Loucy (cell line): ENCODE results near the gene KLHL35.

Source experiments
- H2AFZ ChIP-seq: fragments of 200-600 bp; sonication (generic); 2 replicates; pipeline ENCODE4 v1.6.0; 2016; ENCODE audit warnings: antibody characterized with exemption, mild to moderate bottlenecking, low read length, moderate library complexity
- H3F3A ChIP-seq: fragments of 200-600 bp; 2 replicates; pipeline ENCODE4 v1.6.0; 2016; ENCODE audit warnings: antibody characterized with exemption, low read depth, mild to moderate bottlenecking
- H3K27me3 ChIP-seq: fragments of 200-600 bp; sonication (generic); 2 replicates; pipeline ENCODE4 v1.6.1; 2014; ENCODE audit warnings: low read length, mild to moderate bottlenecking; ENCODE audit not compliant: insufficient read depth, poor library complexity, severe bottlenecking
- H3K36me3 ChIP-seq: fragments of 200-600 bp; sonication (generic); 2 replicates; pipeline ENCODE4 v1.6.1; 2016; ENCODE audit warnings: low read length; ENCODE audit not compliant: insufficient read depth
- H3K4me1 ChIP-seq: fragments of 200-600 bp; sonication (generic); 2 replicates; pipeline ENCODE4 v1.5.1; 2014; ENCODE audit warnings: low read length, mild to moderate bottlenecking; ENCODE audit not compliant: insufficient read depth, poor library complexity, severe bottlenecking
- H3K4me2 ChIP-seq: fragments of 200-600 bp; sonication (generic); 2 replicates; pipeline ENCODE4 v1.6.0; 2014; ENCODE audit warnings: antibody characterized with exemption, low read length, low read depth, mild to moderate bottlenecking; ENCODE audit not compliant: poor library complexity, severe bottlenecking
- H3K4me3 ChIP-seq: fragments of 200-600 bp; sonication (generic); 2 replicates; pipeline ENCODE4 v1.5.1; 2014; ENCODE audit warnings: low read length, mild to moderate bottlenecking, mixed read lengths; ENCODE audit not compliant: poor library complexity, severe bottlenecking
- H3K79me2 ChIP-seq: fragments of 200-600 bp; sonication (generic); 2 replicates; pipeline ENCODE4 v1.6.1; 2014; ENCODE audit warnings: low read length; ENCODE audit not compliant: insufficient read depth
- H3K9ac ChIP-seq: fragments of 200-600 bp; sonication (generic); 2 replicates; pipeline ENCODE4 v1.6.0; 2014; ENCODE audit warnings: mild to moderate bottlenecking, low read depth, low read length, moderate library complexity; ENCODE audit not compliant: poor library complexity, severe bottlenecking
- H3K9me2 ChIP-seq: fragments of 200-600 bp; sonication (generic); replicated peaks from 2 replicates; pipeline ENCODE4 v1.6.1; 2016; ENCODE audit warnings: low read depth, low read length, mixed read lengths
- H3K9me3 ChIP-seq: fragments of 200-600 bp; sonication (generic); 2 replicates; pipeline ENCODE4 v1.6.1; 2014; ENCODE audit warnings: mild to moderate bottlenecking, antibody characterized with exemption, low read length, low read depth; ENCODE audit not compliant: insufficient read depth
- H4K20me1 ChIP-seq: fragments of 200-600 bp; sonication (generic); 2 replicates; pipeline ENCODE4 v1.6.0; 2014; ENCODE audit warnings: antibody characterized with exemption, low read length, mild to moderate bottlenecking; ENCODE audit not compliant: insufficient read depth, poor library complexity, severe bottlenecking
- EZH2phosphoT487 ChIP-seq: fragments of 200-600 bp; IDR thresholded peaks from 2 replicates; pipeline ENCODE4 v1.6.1; 2018; ENCODE audit warnings: antibody characterized with exemption, mild to moderate bottlenecking, moderate library complexity, borderline replicate concordance
- TF ChIP-seq, protein P1 (sequence below): fragments of 200-600 bp; sonication (generic); conservative IDR thresholded peaks from 2 replicates; pipeline ENCODE4 v1.5.1; 2014; ENCODE audit warnings: mild to moderate bottlenecking, antibody characterized with exemption, low read length

KLHL35 gene

DNA sequence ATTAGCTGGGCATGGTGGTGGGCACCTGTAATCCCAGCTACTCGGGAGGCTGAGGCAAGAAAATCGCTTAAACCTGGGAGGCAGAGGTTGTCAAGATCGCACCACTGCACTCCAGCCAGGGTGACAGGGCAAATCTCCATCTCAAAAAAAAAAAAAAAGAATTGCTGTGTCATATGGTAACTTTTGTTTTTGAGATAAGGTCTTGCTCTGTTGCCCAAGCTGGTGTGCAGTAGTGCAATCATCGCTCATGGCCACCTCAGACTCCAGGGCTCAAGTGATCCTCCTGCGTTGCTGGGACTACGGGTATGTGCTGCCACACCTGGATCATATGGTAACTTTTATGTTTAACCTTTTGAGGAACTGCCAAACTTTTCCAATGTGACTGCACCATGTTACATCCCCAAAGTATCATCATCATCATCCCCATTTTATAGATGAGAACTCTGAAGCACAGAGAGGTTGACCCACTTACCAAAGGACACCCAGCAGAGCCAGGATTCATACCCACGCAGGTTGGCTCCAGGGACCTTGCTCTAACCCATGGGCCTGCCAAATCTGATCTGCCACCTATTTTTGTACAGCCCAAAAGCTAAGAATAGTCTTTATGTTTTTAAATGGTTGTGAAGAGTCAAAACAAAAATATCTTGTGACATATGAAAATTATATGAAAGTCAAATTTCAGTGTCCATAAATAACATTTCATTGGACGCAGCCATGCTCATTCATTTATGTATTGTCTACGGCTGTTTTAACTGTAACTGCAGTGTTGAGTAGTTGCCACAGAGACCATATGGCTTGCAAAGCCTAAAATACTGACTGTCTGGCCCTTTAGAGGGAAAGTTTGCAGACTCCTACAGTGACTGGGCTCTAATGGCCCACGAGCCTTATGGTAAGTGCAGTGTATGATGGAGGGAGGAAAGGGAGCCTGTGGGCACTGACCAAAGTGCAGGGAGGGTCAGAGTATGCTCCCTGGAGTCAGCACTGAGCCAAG, 47.5 kb upstream of the KLHL35 start:
- no peak for TF ChIP-seq EZH2phosphoT487
- TF ChIP-seq, protein P1, sequence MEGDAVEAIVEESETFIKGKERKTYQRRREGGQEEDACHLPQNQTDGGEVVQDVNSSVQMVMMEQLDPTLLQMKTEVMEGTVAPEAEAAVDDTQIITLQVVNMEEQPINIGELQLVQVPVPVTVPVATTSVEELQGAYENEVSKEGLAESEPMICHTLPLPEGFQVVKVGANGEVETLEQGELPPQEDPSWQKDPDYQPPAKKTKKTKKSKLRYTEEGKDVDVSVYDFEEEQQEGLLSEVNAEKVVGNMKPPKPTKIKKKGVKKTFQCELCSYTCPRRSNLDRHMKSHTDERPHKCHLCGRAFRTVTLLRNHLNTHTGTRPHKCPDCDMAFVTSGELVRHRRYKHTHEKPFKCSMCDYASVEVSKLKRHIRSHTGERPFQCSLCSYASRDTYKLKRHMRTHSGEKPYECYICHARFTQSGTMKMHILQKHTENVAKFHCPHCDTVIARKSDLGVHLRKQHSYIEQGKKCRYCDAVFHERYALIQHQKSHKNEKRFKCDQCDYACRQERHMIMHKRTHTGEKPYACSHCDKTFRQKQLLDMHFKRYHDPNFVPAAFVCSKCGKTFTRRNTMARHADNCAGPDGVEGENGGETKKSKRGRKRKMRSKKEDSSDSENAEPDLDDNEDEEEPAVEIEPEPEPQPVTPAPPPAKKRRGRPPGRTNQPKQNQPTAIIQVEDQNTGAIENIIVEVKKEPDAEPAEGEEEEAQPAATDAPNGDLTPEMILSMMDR, result no peak

DNA sequence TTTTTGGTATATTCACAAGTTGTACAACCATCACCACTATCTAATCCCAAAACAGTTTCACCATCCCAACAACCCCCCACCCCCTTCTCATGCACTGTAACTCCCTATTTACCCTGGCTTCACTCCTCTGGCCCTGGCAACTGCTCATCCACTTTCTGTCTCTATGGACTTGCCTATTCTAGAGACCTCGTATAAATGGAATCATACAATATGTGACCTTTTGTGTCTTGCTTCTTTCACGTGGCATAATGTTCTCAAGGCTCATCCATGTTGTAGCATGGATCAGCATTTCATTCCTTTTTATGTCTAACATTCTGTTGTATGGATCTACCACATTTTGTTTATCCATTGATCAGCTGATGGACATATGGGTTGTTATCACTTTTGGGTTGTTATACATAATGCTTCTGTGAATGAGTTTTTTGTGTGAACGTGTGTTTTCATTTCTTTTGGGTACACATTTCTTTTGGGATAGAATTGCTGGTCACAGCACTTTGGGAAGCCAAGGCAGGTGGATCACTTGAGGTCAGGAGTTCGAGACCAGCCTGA, 46.7 kb upstream of the KLHL35 start:
- Histone ChIP-seq H3K9me3 (no peaks in the 10 kb centered on the region), H3K79me2 (no peaks in the 10 kb centered on the region), H2AFZ (no peak overlapping the region), H3K9ac (no peak overlapping the region), H3K4me1 (peaks cover 19% of the 10 kb centered on the region), H3K27me3 (no peaks in the 10 kb centered on the region), H3K9me2 (no peaks in the 10 kb centered on the region), H3F3A (no peaks in the 10 kb centered on the region), H4K20me1 (no peaks in the 10 kb centered on the region), H3K36me3 (no peaks in the 10 kb centered on the region), H3K4me2 (no peak overlapping the region), H3K4me3 (no peak overlapping the region)
- TF ChIP-seq, protein P1, result no peak
- TF ChIP-seq EZH2phosphoT487, result no peak

More for the DNA sequence above, 47.5 kb upstream of the KLHL35 start:
- Histone ChIP-seq H3K36me3 (no peaks in the 10 kb centered on the region), H3K4me1 (peaks cover 11% of the 10 kb centered on the region), H3K9me2 (no peaks in the 10 kb centered on the region), H3K79me2 (no peaks in the 10 kb centered on the region), H3K9me3 (no peaks in the 10 kb centered on the region), H3K9ac (no peak overlapping the region), H4K20me1 (no peaks in the 10 kb centered on the region), H3K4me3 (no peak overlapping the region), H3K27me3 (no peaks in the 10 kb centered on the region), H3K4me2 (no peak overlapping the region), H3F3A (no peaks in the 10 kb centered on the region), H2AFZ (no peak overlapping the region)

DNA sequence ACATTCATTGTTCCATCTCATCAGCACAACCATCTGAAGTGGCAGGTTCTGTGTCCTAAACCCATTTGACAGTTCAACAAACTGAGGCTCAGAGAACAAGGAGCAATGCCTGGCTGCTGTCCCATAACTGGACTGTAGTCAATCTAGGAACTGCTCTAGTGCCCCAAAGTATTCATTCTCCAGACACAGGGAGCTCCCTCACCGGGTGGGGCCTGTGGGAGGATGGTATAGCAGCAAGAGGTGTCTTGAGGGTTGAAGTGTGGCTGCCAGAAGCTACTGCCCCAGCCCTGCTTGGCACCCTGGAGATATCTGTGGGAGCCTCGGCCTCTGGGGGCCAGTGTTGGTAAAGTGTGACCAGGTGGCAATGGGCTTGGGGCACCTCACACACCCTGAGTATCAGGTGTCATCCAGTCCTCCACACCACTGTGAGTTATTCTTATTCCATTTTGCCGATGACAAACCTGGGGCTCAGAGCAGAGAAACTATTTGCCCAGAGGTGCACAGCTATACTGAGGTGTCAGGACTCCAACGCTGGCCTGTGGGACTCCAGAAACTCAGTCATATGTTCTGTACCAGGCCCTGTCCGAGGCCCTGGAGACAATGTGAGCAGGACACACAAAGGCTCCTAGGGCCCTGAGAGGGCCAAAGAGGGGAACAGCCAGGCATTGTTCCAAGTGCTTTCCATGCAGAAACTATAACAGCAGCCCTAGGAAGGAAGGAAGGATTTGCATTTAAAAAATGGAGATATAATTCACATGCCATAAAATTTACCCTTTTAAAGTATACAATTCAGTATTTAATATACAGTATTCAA, 46.0 kb upstream of the KLHL35 start:
- no peak overlapping the region for H3K4me2 ChIP-seq
- H3K9me3 ChIP-seq, result no peaks in the 10 kb centered on the region
- no peaks in the 10 kb centered on the region for H4K20me1 ChIP-seq
- H3K9me2 ChIP-seq, result no peaks in the 10 kb centered on the region
- peaks cover 26% of the 10 kb centered on the region for H3K4me1 ChIP-seq
- no peak for TF ChIP-seq EZH2phosphoT487
- TF ChIP-seq, protein P1, result no peak
- no peaks in the 10 kb centered on the region for H3K79me2 ChIP-seq
- H3K9ac ChIP-seq, result no peak overlapping the region
- H3F3A ChIP-seq, result no peaks in the 10 kb centered on the region
- H3K27me3 ChIP-seq, result no peaks in the 10 kb centered on the region
- H2AFZ ChIP-seq, result no peak overlapping the region
- H3K4me3 ChIP-seq, result no peak overlapping the region
- no peaks in the 10 kb centered on the region for H3K36me3 ChIP-seq
